CD4-positive, alpha-beta T cell treated with Interleukin-6 for 4 hours (primary cell): ENCODE measurements around the gene TBC1D25.

ENCODE experiments used
- DNase-seq: peaks from one replicate; pipeline ENCODE4 v3.0.0-alpha.2; 2020; ENCODE audit warnings: mixed read lengths

The TBC1D25 gene

DNA sequence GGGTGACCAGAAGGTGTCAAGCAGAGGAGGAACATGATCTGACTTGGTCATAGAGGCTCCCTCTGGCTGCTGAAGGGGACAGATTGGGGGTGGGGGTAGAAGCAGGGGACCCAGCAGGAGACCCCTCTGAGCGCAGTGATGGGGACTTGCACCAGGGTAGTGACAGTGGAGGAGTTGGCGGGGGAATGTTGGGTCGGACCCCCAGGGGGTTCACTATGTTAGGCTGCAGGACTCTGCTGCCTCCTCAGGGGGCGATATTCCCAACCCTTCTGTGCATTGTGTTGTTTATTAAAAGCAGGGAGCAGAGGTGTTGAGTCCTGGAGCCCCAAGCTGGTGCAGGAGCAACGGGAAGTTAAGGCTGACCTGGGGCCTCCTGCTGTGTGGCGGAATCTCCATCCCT, 66.6 kb downstream of the TBC1D25 start:
- no peak for DNase-seq

DNA sequence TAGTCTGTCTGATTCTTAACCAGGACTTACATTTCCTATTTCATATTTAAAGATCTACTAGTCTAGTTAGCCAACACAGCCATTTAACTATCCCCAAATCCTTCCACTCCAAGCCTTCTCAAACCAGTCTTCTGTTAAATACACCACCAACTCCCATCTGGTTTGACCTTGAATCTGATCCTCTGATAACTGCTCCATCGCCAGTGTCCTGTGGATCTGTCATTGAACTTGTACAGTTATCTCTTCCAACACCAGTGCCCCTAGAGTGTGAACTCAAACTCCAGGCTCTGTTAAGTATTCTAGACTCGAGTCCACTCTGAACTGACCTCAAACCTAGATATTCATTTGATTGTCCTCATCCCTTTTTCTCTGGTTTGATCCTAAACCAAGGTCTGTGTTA, 72.2 kb downstream of the TBC1D25 start:
- no peak for DNase-seq
